IMR-90 (cell line): Measurements from ENCODE around the gene SCFD2. TPM values are rescaled to one million over a fixed set of nuclear protein-coding genes. Genes with fewer than 3 reads are reported as not detected.

Experiments
- ATAC-seq: fragments of 200-7000 bp; cut with Tn5 transposase; 2 replicates; pipeline ENCODE4 v1.9.1; 2020; ENCODE audit warnings: low read depth, mild to moderate bottlenecking, moderate library complexity
- BruUV-seq: library from RNA; stranded (reverse); fragments of 400-500 nt; replicated peaks from 2 replicates; lab custom pipeline; 2021; lab: Mats Ljungman, UMichigan
- CTCF ChIA-PET: fragments of 300-600 bp; formaldehyde crosslinking; extraction: SDS; loops from one replicate; lab custom pipeline; 2021; ENCODE audit warnings: antibody characterized with exemption; lab: Yijun Ruan, JAX
- POLR2A ChIA-PET: fragments of 300-600 bp; sonication (Branson Sonifier 250); formaldehyde crosslinking; loops from one replicate; lab custom pipeline; 2022; ENCODE audit warnings: antibody characterized with exemption; ENCODE audit not compliant: unreplicated experiment; lab: Charles Lee
- DNase-seq: peaks from one replicate; pipeline ENCODE4 v3.0.0; 2013
- H2AFZ ChIP-seq: replicated peaks from 2 replicates; pipeline ENCODE3; 2013; ENCODE audit warnings: low read length, mild to moderate bottlenecking; ENCODE audit not compliant: poor library complexity
- H2AK5ac ChIP-seq: 2 replicates; pipeline ENCODE4 v1.6.1; 2013; ENCODE audit warnings: low read depth, low read length, inconsistent platforms
- H2AK9ac ChIP-seq: replicated peaks from 2 replicates; pipeline ENCODE3; 2013; ENCODE audit warnings: mild to moderate bottlenecking, low read depth, low read length, moderate library complexity; ENCODE audit not compliant: poor library complexity
- H2BK120ac ChIP-seq: 2 replicates; pipeline ENCODE4 v1.6.1; 2013; ENCODE audit warnings: low read depth, low read length, inconsistent platforms
- H2BK15ac ChIP-seq: 3 replicates; pipeline ENCODE4 v1.6.1; 2013; ENCODE audit warnings: low read depth, low read length, inconsistent platforms
- H2BK20ac ChIP-seq: 2 replicates; pipeline ENCODE4 v1.6.1; 2013; ENCODE audit warnings: low read depth, mild to moderate bottlenecking, inconsistent platforms, low read length, moderate library complexity
- H2BK5ac ChIP-seq: 2 replicates; pipeline ENCODE4 v1.6.1; 2013; ENCODE audit warnings: mild to moderate bottlenecking, low read depth, low read length, inconsistent platforms; ENCODE audit not compliant: poor library complexity, severe bottlenecking
- H3K14ac ChIP-seq: replicated peaks from 2 replicates; pipeline ENCODE4 v1.6.1; 2013; ENCODE audit warnings: low read depth, low read length, inconsistent platforms
- H3K18ac ChIP-seq: 2 replicates; pipeline ENCODE4 v1.6.1; 2013; ENCODE audit warnings: low read depth, low read length, control low read depth
- H3K23ac ChIP-seq: 2 replicates; pipeline ENCODE4 v1.6.1; 2013; ENCODE audit warnings: low read depth, low read length, inconsistent platforms
- H3K27ac ChIP-seq: 2 replicates; pipeline ENCODE4 v1.5.1; 2013; ENCODE audit warnings: mild to moderate bottlenecking, control low read depth, low read length; ENCODE audit not compliant: insufficient read depth
- H3K27me3 ChIP-seq: 2 replicates; pipeline ENCODE4 v1.6.1; 2013; ENCODE audit warnings: low read length; ENCODE audit not compliant: control insufficient read depth, insufficient read depth
- H3K36me3 ChIP-seq: 2 replicates; pipeline ENCODE4 v1.6.1; 2013; ENCODE audit warnings: low read length, mixed read lengths; ENCODE audit not compliant: control insufficient read depth, insufficient read depth
- H3K4ac ChIP-seq: 2 replicates; pipeline ENCODE4 v1.6.1; 2013; ENCODE audit warnings: low read depth, low read length, inconsistent platforms
- H3K4me1 ChIP-seq: 2 replicates; pipeline ENCODE4 v1.6.1; 2013; ENCODE audit warnings: low read length, mixed read lengths; ENCODE audit not compliant: control insufficient read depth, insufficient read depth
- H3K4me2 ChIP-seq: 2 replicates; pipeline ENCODE4 v1.6.1; 2013; ENCODE audit warnings: low read depth, mild to moderate bottlenecking, control low read depth, low read length, moderate library complexity
- H3K4me3 ChIP-seq: 2 replicates; pipeline ENCODE4 v1.5.1; 2013; ENCODE audit warnings: low read depth, mild to moderate bottlenecking, control low read depth, low read length, moderate library complexity; ENCODE audit not compliant: insufficient read depth
- H3K56ac ChIP-seq: 2 replicates; pipeline ENCODE4 v1.6.1; 2013; ENCODE audit warnings: low read length, inconsistent platforms; ENCODE audit not compliant: insufficient read depth; ENCODE audit errors: extremely low read depth
- H3K79me1 ChIP-seq, 2 experiments: 2 replicates each; pipeline ENCODE4 v1.6.1; 2013; ENCODE audit warnings: low read length in 2 of 2, inconsistent platforms in 1 of 2, low read depth in 1 of 2
- H3K9ac ChIP-seq: 2 replicates; pipeline ENCODE4 v1.6.1; 2013; ENCODE audit warnings: low read depth, low read length, control low read depth
- H3K9me1 ChIP-seq: 2 replicates; pipeline ENCODE4 v1.6.1; 2013; ENCODE audit warnings: low read length, inconsistent platforms; ENCODE audit not compliant: insufficient read depth
- H3K9me3 ChIP-seq: 2 replicates; pipeline ENCODE4 v1.6.1; 2013; ENCODE audit warnings: low read length; ENCODE audit not compliant: control insufficient read depth, insufficient read depth
- H4K20me1 ChIP-seq: 2 replicates; pipeline ENCODE4 v1.6.1; 2013; ENCODE audit warnings: low read length, inconsistent platforms; ENCODE audit not compliant: insufficient read depth
- H4K5ac ChIP-seq: 2 replicates; pipeline ENCODE4 v1.6.1; 2013; ENCODE audit warnings: mild to moderate bottlenecking, low read depth, low read length, control low read depth
- H4K8ac ChIP-seq, 2 experiments: 2 replicates each; pipeline ENCODE4 v1.6.1; 2013; ENCODE audit warnings: low read depth in 2 of 2, low read length in 2 of 2, control low read depth in 1 of 2, inconsistent platforms in 1 of 2
- H4K91ac ChIP-seq: 2 replicates; pipeline ENCODE4 v1.6.1; 2013; ENCODE audit warnings: low read depth, low read length, inconsistent platforms; ENCODE audit not compliant: insufficient read depth
- FOS ChIP-seq: fragments of 150-350 bp; IDR thresholded peaks from 2 replicates; pipeline ENCODE4 v1.6.1; 2016; ENCODE audit warnings: low read depth, low read length
- MAFK ChIP-seq: IDR thresholded peaks from 2 replicates; pipeline ENCODE4 v1.6.1; 2012; ENCODE audit warnings: low read depth, low read length, improper control_type of control experiment
- MAZ ChIP-seq: IDR thresholded peaks from 2 replicates; pipeline ENCODE4 v1.6.1; 2012; ENCODE audit warnings: low read depth, mild to moderate bottlenecking, low read length, improper control_type of control experiment, moderate library complexity, borderline replicate concordance
- POLR2A ChIP-seq: IDR thresholded peaks from 2 replicates; pipeline ENCODE4 v1.6.1; 2012; ENCODE audit warnings: mild to moderate bottlenecking, low read depth, low read length
- SMC3 ChIP-seq: fragments of 150-350 bp; IDR thresholded peaks from 2 replicates; pipeline ENCODE4 v1.6.1; 2016; ENCODE audit warnings: low read depth, mild to moderate bottlenecking, antibody characterized with exemption, low read length, moderate library complexity
- WGBS, 2 experiments: methylation state at CpG; one replicate each; pipeline versions ENCODE4 v1.1.5 to v1.1.7; 2013; ENCODE audit warnings: missing lambda C conversion rate in 2 of 2; ENCODE audit not compliant: insufficient read length in 1 of 2; ENCODE audit errors: extremely low coverage in 2 of 2; 5-methylcytosine and 5-hydroxymethylcytosine counted together
- dilution Hi-C: fragments of 300-500 bp; cut with HindIII; formaldehyde crosslinking; loops from one replicate; pipeline ENCODE4 v1.14.3; 2018; ENCODE audit warnings: low sequenced_read_pairs; ENCODE audit not compliant: unreplicated experiment
- in situ Hi-C: fragments of 300-500 bp; cut with MboI; formaldehyde crosslinking; loops from 3 replicates; pipeline ENCODE4 v1.14.3; 2019; ENCODE audit warnings: low sequenced_read_pairs, inconsistent platforms, mixed read lengths
- intact Hi-C: fragments of 100-400 bp; cut with micrococcal nuclease; formaldehyde crosslinking; loops from 2 replicates; pipeline ENCODE4 v1.10.0; 2022
- polyA plus RNA-seq, 3 experiments: library from polyadenylated mRNA; depleted of rRNA; stranded (reverse); fragments of >200 nt; gene quantifications; 2 replicates each; pipeline ENCODE4 v1.2.3, GENCODE V29; 2012; ENCODE audit warnings: low replicate concordance in 1 of 3
- total RNA-seq: library from RNA; depleted of rRNA; stranded (reverse); fragments of >200 nt; gene quantifications from 2 replicates; pipeline ENCODE4 v1.2.3, GENCODE V29; 2012
- TF ChIP-seq, protein P1 (sequence below): conservative IDR thresholded peaks from 2 replicates; pipeline ENCODE4 v1.5.1; 2012; ENCODE audit warnings: mild to moderate bottlenecking, low read depth, low read length, improper control_type of control experiment

SCFD2 gene
- total and polyA plus RNA-seq, 2 of the 4 experiments (the other 2 are of a cell fraction), result 18.9 to 62.4 TPM

DNA sequence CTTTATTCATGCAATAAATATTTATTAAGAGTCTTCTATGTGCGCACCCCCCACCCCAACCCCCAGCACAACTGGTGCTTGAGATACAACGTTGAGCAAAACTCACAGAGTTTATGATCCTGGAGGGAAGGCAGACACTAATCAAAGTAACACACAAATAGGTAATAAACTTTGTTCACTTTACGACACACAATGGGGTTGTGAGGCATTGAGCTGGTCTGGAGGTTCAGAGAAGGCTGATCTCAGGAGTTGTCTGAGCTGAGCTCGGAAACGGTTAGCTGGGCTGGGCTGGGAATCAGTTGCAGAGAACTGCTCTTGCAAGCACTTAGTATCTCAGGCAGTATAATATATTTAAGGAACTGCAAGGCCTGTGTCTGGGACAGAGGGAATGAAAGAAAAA, 238.5 kb downstream of the SCFD2 start:
- no peaks in the 10 kb centered on the region for H3K36me3 ChIP-seq
- no peaks in the 10 kb centered on the region for H3K27me3 ChIP-seq
- no peak overlapping the region for H2BK20ac ChIP-seq
- no peak overlapping the region for H3K56ac ChIP-seq
- H4K91ac ChIP-seq, result no peak overlapping the region
- no peak overlapping the region for H4K8ac ChIP-seq
- no TSS peak for BruUV-seq
- H2AK5ac ChIP-seq, result no peak overlapping the region; the same call in 1 of the 2 replicates
- ChIA-PET CTCF (no interaction called here), POLR2A (no interaction called here)
- H2BK5ac ChIP-seq, result no peak overlapping the region
- no peaks in the 10 kb centered on the region for H4K20me1 ChIP-seq
- H3K4ac ChIP-seq, result no peak overlapping the region
- H3K27ac ChIP-seq, result no peak overlapping the region
- TF ChIP-seq MAZ (no peak), MAFK (no peak), POLR2A (no peak), SMC3 (no peak), FOS (no peak)
- TF ChIP-seq, protein P1, sequence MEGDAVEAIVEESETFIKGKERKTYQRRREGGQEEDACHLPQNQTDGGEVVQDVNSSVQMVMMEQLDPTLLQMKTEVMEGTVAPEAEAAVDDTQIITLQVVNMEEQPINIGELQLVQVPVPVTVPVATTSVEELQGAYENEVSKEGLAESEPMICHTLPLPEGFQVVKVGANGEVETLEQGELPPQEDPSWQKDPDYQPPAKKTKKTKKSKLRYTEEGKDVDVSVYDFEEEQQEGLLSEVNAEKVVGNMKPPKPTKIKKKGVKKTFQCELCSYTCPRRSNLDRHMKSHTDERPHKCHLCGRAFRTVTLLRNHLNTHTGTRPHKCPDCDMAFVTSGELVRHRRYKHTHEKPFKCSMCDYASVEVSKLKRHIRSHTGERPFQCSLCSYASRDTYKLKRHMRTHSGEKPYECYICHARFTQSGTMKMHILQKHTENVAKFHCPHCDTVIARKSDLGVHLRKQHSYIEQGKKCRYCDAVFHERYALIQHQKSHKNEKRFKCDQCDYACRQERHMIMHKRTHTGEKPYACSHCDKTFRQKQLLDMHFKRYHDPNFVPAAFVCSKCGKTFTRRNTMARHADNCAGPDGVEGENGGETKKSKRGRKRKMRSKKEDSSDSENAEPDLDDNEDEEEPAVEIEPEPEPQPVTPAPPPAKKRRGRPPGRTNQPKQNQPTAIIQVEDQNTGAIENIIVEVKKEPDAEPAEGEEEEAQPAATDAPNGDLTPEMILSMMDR, result no peak
- dilution Hi-C loops, result no loop called here
- H3K4me2 ChIP-seq, result no peak overlapping the region
- H3K9me1 ChIP-seq, result 0 out of 2 replicates have a peak, but pooled peaks cover 3% of the 10 kb centered on the region
- in situ Hi-C loops, result no loop called here
- no peak overlapping the region for H2AFZ ChIP-seq
- peaks cover 0 to 3% of the 10 kb centered on the region in 2 experiments; a peak in 2 of 4 replicates for H3K79me1 ChIP-seq
- no peak for ATAC-seq
- H3K9ac ChIP-seq, result no peak overlapping the region
- 93% methylated on average over 2 of the region's 5 CpGs; no CpG with 5 or more reads in 1 of the 2 experiments for WGBS, 2 experiments
- no peak overlapping the region for H2AK9ac ChIP-seq
- no peak overlapping the region for H4K5ac ChIP-seq
- H3K18ac ChIP-seq, result no peak overlapping the region
- no peak overlapping the region for H3K4me3 ChIP-seq
- no peaks in the 10 kb centered on the region for H3K9me3 ChIP-seq
- intact Hi-C loops, result no loop called here
- no peak overlapping the region for H2BK120ac ChIP-seq
- peaks cover 7% of the 10 kb centered on the region; the same call in 1 of the 2 replicates for H3K4me1 ChIP-seq
- no peak overlapping the region for H3K14ac ChIP-seq
- DNase-seq, result no peak
- no peak overlapping the region for H3K23ac ChIP-seq
- H2BK15ac ChIP-seq, result no peak overlapping the region
